HPDE6-E6E7 (cell line): Measurements from ENCODE around the gene RMND1.
"Not testable (repeated sequence)": the region's sequence is repeated elsewhere in the genome, so short reads cannot be mapped to it uniquely, and the experiment has no call there.

ENCODE experiments used
- DNase-seq: peaks from one replicate; pipeline ENCODE4 v3.0.0; 2011; ENCODE audit warnings: missing footprints; ENCODE audit errors: extremely low spot score

Gene RMND1

GRCh38 chr6:151385177-151385576 is 66.7 kb downstream of the RMND1 start:
- DNase-seq: no peak

GRCh38 chr6:151384151-151384550 is 67.8 kb downstream of the RMND1 start:
- DNase-seq: no peak

GRCh38 chr6:151382631-151383030 is 69.3 kb downstream of the RMND1 start:
- not testable (repeated sequence) for DNase-seq

DNA sequence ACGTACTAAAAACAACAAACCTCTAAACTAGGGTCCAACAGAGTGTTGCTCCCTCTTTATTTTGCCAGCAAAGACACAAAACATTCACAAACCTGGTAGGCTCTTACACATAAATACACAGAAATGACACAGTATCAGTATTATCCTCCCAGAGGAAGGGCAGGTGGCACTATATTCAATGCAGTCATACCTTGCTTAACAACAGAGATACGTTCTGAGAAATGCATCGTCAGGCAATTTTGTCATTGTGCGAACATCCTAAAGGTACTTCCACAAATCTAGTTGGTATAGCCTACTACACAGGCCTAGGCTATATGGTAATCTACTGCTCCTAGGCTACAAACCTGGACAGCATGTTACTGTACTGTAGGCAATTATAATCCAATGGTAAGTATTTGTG is 70.2 kb downstream of the RMND1 start:
- DNase-seq: no peak

DNA sequence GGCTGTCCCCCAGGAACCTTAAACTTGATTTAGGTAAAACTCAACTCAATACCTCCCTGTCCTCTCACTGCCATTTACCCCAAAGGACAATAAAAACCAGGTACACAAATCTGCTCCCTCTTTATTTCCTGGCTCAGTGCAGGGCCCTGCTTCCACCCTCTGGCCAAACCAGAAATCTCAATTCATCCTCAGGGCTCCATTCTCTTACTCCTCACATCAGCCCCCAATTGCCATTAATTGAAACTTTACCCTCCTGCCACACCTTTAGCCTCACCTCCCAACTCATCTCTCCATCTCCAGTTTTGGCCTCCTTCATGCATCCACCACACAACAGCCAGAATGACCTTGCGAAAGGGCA is 71.1 kb downstream of the RMND1 start:
- no peak for DNase-seq

GRCh38 chr6:151379933-151380847 is 71.7 kb downstream of the RMND1 start:
- no peak for DNase-seq

GRCh38 chr6:151377095-151377494 is 74.8 kb downstream of the RMND1 start:
- DNase-seq: no peak

DNA sequence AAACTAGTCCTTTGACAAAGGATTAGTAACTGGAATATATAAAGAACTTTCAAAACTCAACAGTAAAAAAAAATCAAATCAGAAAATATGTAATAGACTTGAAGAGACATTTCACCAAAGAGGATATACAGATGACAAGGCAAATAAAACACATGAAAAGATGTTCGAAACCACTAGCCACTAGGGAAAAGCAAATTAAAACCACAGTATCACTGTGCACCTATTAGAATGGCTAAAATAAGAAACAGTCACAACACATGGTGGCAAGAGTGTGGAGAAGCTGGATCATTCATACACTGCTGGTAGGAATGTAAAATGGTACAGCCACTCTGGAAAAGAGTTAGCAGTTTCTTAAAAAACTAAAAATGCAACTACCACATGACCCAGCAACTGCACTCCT is 75.5 kb downstream of the RMND1 start:
- no peak for DNase-seq

GRCh38 chr6:151375833-151376232 is 76.1 kb downstream of the RMND1 start:
- no peak for DNase-seq

GRCh38 chr6:151374036-151374683 is 77.8 kb downstream of the RMND1 start:
- DNase-seq: peak; percentile 36

DNA sequence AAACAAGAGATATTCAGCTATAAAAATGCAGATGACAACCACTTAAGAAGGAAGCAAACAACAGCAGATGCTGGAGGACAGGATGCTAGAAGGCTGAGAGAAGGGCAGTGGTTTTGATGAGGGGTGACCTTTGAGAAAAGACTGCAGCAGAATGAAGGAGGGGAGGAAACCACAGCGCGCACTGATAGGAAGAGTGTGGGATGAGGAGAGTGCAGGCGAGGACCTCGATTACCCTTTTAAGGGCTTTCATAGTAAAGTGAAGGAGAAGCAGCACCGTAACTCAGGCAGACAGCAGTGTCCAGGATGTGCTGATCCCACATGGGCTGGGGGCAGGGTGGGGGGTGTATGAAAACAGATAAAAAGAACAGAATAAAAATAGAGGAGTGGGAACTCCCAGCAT is 79.8 kb downstream of the RMND1 start:
- DNase-seq: no peak

DNA sequence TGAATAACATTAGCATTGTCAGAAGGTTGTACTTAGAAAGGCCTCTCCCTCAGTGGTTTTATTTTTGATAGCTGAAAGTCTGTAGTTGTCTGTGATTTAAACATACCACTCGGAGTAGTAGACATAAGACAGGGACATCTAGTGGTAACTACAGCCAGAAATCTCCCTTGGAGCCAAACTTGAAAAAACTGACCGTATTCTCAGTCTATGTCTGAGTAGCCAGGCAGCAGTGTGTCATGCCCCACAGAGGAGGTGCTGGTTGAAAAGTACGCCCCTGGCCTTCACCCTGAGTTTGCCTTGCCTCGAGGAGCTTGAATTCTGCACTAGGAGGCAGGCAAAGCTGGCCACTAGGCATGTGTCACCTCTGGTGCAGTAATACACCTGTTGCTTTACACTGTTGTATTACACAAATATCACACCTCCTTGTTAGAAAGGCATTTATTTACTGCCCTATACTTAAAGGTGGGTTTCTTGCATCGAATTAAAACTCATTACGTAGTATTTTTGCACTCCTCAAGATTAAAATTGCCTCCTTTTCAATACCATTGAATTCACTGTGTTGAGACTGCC is 81.3 kb downstream of the RMND1 start:
- no peak for DNase-seq

- DNase-seq: no peak
These were observed 86.7 kb downstream of the RMND1 start for GRCh38 chr6:151365233-151365632.

GRCh38 chr6:151359486-151359885 is 92.4 kb downstream of the RMND1 start:
- no peak for DNase-seq

GRCh38 chr6:151358475-151358874 is 93.5 kb downstream of the RMND1 start:
- DNase-seq: no peak

DNA sequence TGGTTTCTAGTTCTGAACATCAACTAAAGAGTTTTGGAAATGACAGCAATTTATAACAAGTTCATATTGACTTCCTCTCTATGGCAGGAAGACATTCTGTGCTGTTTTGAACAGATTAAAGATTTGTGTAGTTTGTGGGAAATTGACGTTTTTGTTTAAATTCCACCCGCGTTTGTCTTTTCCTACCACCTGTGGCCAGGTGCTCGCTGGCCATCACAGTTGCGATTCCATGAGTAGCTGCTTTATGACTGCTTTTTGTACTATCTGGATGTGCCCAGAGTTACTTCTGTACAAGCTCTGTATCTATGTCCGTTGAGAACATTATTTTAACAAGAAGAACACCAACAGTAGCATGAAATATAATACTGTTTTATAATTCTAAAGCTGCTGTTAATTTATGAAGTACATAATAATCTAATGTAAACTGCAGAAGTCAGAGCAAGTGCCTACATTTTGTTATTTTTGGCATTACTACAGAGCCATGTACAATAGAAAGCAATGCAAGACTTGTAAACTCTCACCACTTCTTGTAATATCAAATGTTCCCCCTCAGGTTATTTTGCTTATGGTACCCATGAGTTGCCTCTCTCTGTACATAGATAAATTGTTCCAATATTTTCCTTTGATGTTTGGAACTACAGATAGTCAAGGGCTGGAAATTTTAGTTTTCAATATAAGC is 94.0 kb downstream of the RMND1 start:
- no peak for DNase-seq

DNA sequence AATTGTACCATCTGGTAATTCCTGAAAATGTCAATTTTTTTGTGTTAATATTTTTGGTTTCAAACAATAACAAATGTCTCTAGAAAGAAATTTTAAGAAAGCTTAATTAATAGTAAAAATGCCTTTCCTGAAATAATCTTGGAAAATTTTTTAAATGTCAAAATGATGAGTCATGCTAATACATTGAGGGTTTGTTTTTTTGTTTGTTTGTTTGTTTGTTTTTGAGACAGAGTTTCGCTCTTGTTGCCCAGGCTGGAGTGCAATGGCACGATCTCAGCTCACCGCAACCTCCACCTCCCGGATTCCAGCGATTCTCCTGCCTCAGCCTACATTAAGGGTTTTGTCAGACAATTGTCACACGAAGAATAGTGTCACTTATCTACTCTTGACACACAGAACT is 94.9 kb downstream of the RMND1 start:
- DNase-seq: not testable (repeated sequence)
